OCI-LY3 (cell line): ENCODE results near the gene SCAMP3.
A peak's percentile ranks its signal among the peaks of the same experiment; 100 is the strongest.

Source experiments
- H2AFZ ChIP-seq: fragments of 200-600, 300-600 bp; shearing (Covaris generic); 2 replicates; pipeline ENCODE4 v1.6.0; 2014; ENCODE audit warnings: antibody characterized with exemption, low read depth, low read length
- H3K27ac ChIP-seq: fragments of 200-600, 300-600 bp; sonication (generic); 2 replicates; pipeline ENCODE4 v1.5.1; 2014; ENCODE audit warnings: mild to moderate bottlenecking, low read length, moderate library complexity, mixed read lengths
- H3K27me3 ChIP-seq: fragments of 200-600, 300-600 bp; sonication (generic); 2 replicates; pipeline ENCODE4 v1.6.1; 2014; ENCODE audit warnings: low read depth, low read length, mixed read lengths
- H3K36me3 ChIP-seq: fragments of 200-600, 300-600 bp; sonication (generic); replicated peaks from 2 replicates; pipeline ENCODE3; 2014; ENCODE audit warnings: low read depth, low read length, mixed read lengths
- H3K4me1 ChIP-seq: fragments of 300-600, 200-600 bp; sonication (generic); 2 replicates; pipeline ENCODE4 v1.6.1; 2014; ENCODE audit warnings: low read length, mixed read lengths
- H3K4me2 ChIP-seq: fragments of 200-600, 300-600 bp; sonication (generic); 2 replicates; pipeline ENCODE4 v1.6.1; 2014; ENCODE audit warnings: low read length, mixed read lengths
- H3K4me3 ChIP-seq: fragments of 300-600, 200-600 bp; sonication (generic); 2 replicates; pipeline ENCODE4 v1.5.1; 2014; ENCODE audit warnings: antibody characterized with exemption, mild to moderate bottlenecking, low read length, moderate library complexity
- H3K79me2 ChIP-seq: fragments of 300-600, 200-600 bp; shearing (Covaris generic); 2 replicates; pipeline ENCODE4 v1.6.1; 2014; ENCODE audit warnings: mild to moderate bottlenecking, low read length, mixed read lengths
- H3K9ac ChIP-seq: fragments of 300-600, 200-600 bp; shearing (Covaris generic); 2 replicates; pipeline ENCODE4 v1.6.0; 2014; ENCODE audit warnings: mild to moderate bottlenecking, low read length, moderate library complexity
- H3K9me3 ChIP-seq: fragments of 200-600, 300-600 bp; shearing (Covaris generic); 2 replicates; pipeline ENCODE4 v1.6.1; 2014; ENCODE audit warnings: low read length, mixed read lengths; ENCODE audit not compliant: insufficient read depth
- H4K20me1 ChIP-seq: fragments of 200-600, 300-600 bp; sonication (generic); 2 replicates; pipeline ENCODE4 v1.6.1; 2016; ENCODE audit warnings: low read length, mixed read lengths; ENCODE audit not compliant: insufficient read depth
- EZH2phosphoT487 ChIP-seq: fragments of 200-600 bp; shearing (Covaris generic); IDR thresholded peaks from 2 replicates; pipeline ENCODE4 v1.6.1; 2018; ENCODE audit warnings: antibody characterized with exemption, mixed run types, low read depth
- TF ChIP-seq, protein P1 (sequence below): fragments of 200-600, 300-600 bp; sonication (generic); IDR thresholded peaks from 2 replicates; pipeline ENCODE4 v1.5.1; 2014; ENCODE audit warnings: antibody characterized with exemption, low read length, low read depth

The SCAMP3 gene

DNA sequence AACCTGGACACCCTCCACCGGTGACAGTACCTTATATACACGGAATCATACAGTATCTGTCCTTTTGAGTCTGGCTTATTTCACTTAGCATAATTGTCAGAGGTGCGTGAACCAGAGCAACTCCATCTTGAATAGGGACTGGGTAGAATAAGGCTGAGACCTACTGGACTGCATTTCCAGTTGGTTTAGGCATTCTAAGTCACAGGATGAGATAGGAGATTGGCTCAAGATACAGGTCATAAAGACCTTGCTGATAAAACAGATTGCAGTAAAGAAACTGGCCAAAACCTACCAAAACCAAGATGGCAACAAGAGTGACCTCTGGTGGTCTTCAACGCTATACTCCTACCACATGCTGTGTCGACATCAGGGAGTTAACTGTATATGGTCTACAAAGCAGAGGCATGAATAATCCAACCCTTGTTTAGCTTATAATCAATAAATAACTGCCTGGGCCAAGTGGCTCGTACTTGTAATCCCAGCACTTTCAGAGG lies 45.1 kb upstream of the SCAMP3 start:
- peaks cover 31% of the 10 kb centered on the region for H3K36me3 ChIP-seq

DNA sequence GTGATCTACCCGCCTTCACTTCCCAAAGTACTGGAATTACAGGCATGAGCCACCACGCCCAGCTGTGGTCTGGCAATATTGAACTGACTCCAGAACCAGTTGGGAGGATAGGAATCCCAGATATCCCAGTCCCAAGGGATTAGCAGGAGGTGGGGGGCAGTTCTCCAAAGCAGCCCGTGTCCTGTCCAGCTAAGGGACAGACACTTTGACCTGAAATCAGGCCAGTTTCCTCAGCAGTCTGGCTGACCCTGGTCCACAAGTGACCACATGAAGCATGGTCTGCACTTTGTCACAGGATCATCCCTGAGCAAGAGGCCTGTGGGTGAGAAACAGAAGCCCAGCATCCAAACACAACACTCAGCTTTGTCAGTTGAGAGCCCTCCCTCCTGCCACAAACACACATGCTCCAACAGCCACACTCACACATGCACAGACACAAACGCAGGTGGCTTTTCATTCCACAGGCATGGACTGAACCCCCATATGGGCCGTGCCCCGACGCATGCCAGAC lies 43.8 kb upstream of the SCAMP3 start:
- H3K36me3 ChIP-seq = peaks cover 21% of the 10 kb centered on the region
- no peak for TF ChIP-seq EZH2phosphoT487
- TF ChIP-seq, protein P1, sequence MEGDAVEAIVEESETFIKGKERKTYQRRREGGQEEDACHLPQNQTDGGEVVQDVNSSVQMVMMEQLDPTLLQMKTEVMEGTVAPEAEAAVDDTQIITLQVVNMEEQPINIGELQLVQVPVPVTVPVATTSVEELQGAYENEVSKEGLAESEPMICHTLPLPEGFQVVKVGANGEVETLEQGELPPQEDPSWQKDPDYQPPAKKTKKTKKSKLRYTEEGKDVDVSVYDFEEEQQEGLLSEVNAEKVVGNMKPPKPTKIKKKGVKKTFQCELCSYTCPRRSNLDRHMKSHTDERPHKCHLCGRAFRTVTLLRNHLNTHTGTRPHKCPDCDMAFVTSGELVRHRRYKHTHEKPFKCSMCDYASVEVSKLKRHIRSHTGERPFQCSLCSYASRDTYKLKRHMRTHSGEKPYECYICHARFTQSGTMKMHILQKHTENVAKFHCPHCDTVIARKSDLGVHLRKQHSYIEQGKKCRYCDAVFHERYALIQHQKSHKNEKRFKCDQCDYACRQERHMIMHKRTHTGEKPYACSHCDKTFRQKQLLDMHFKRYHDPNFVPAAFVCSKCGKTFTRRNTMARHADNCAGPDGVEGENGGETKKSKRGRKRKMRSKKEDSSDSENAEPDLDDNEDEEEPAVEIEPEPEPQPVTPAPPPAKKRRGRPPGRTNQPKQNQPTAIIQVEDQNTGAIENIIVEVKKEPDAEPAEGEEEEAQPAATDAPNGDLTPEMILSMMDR = no peak
- no peaks in the 10 kb centered on the region for H3K9me3 ChIP-seq
- H3K79me2 ChIP-seq = peaks cover 23% of the 10 kb centered on the region
- peaks cover 53% of the 10 kb centered on the region for H3K4me1 ChIP-seq
- H3K27ac ChIP-seq = peak overlapping the region; percentile 50
- H3K9ac ChIP-seq = no peak overlapping the region; the same call in 1 of the 2 replicates
- H2AFZ ChIP-seq = no peak overlapping the region
- H3K27me3 ChIP-seq = no peaks in the 10 kb centered on the region
- H3K4me3 ChIP-seq = no peak overlapping the region
- H4K20me1 ChIP-seq = no peaks in the 10 kb centered on the region
- H3K4me2 ChIP-seq = no peak overlapping the region

More for the DNA sequence above, 45.1 kb upstream of the SCAMP3 start:
- peaks cover 58% of the 10 kb centered on the region for H3K4me1 ChIP-seq
- H3K4me2 ChIP-seq = peak overlapping the region; percentile 71
- no peaks in the 10 kb centered on the region for H3K9me3 ChIP-seq
- peaks cover 10% of the 10 kb centered on the region; the same call in 1 of the 2 replicates for H4K20me1 ChIP-seq
- peak overlapping the region; percentile 76; the same call in 1 of the 2 replicates for H3K9ac ChIP-seq
- no peaks in the 10 kb centered on the region for H3K27me3 ChIP-seq
- TF ChIP-seq, protein P1 = peak; percentile 51
- TF ChIP-seq EZH2phosphoT487 = no peak
- no peak overlapping the region for H2AFZ ChIP-seq
- H3K79me2 ChIP-seq = peaks cover 37% of the 10 kb centered on the region
- H3K4me3 ChIP-seq = peak overlapping the region; percentile 70; the same call in 1 of the 2 replicates
- H3K27ac ChIP-seq = peak overlapping the region; percentile 94

DNA sequence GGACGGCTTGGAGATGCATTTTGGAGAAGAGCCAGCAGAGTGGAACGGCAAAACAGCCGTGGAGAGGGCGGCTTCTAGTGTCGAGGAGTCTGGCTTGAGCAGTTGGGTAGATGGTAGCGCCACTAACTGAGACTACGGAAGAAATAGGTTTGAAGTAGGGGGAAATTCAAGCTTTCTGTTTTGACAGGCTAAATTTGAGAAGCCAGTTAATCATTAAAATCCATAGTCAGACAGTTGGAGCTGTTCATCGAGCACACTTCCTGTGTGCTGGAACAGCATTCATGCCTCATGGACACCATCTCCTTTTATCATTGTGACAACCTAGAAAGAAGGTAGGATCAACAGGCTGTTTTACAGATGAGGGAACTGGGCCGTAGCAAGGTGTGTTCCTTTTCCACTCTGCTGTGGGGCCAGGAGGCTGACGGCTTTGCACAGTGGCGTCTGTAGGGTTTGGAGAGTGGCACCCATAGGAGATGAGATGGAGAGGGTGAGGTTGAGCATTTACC lies 42.5 kb upstream of the SCAMP3 start:
- H4K20me1 ChIP-seq = no peaks in the 10 kb centered on the region
- peak overlapping the region; percentile 74 for H3K4me3 ChIP-seq
- TF ChIP-seq, protein P1 = peak; percentile 29
- no peak for TF ChIP-seq EZH2phosphoT487
- H3K9me3 ChIP-seq = no peaks in the 10 kb centered on the region
- no peaks in the 10 kb centered on the region for H3K27me3 ChIP-seq
- peak overlapping the region; percentile 92 for H2AFZ ChIP-seq
- H3K79me2 ChIP-seq = peaks cover 10% of the 10 kb centered on the region
- H3K4me2 ChIP-seq = peak overlapping the region; percentile 88
- H3K4me1 ChIP-seq = peaks cover 40% of the 10 kb centered on the region
- peak overlapping the region; percentile 82 for H3K27ac ChIP-seq
- peak overlapping the region; percentile 60 for H3K9ac ChIP-seq
- H3K36me3 ChIP-seq = peaks cover 8% of the 10 kb centered on the region

DNA sequence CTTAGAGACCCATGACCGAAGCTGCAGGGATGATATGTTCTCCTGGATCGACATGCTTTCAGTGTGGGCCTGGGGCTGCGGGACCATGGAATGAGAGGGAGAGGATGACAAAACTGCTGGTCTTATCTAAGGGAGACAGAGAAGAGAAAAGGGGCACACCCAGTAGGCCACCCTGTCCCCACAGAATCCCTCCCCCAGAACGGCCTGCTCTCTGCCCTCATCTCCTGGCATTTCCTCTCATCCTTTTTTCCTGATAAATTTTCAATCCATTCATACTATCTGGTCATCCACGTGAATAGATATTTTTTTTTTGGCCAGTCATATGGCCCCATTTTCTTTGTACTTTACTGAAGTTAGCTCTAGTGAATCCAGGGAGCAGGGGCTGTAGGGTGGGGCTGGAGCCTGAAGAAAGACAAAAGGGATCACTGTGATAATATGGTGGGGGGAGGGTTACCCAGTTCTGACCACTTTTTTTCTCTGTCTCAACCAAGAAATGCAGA lies 39.2 kb upstream of the SCAMP3 start, which contains the start of gene PKLR:
Gene PKLR, minus strand, starts transcription at position 97 of the 500 bp plus-strand sequence. Its CDS starts 43 bp downstream, at position 54.
- Histone ChIP-seq H3K27ac (no peak within 1 kb of the TSS), H3K4me1 (peaks cover 35% of the 10 kb centered on the region), H4K20me1 (no peaks in the 10 kb centered on the region), H3K79me2 (no peaks in the 10 kb centered on the region), H3K9ac (no peak within 1 kb of the TSS), H3K4me3 (no peak within 1 kb of the TSS), H3K4me2 (no peak within 1 kb of the TSS), H3K9me3 (no peaks in the 10 kb centered on the region), H3K27me3 (no peaks in the 10 kb centered on the region), H2AFZ (no peak within 1 kb of the TSS), H3K36me3 (no peaks in the 10 kb centered on the region)
- no peak for TF ChIP-seq EZH2phosphoT487
- TF ChIP-seq, protein P1 = no peak
